ENCODE results near the gene PSMA4.
"Not testable (repeated sequence)": the region's sequence is repeated elsewhere in the genome, so short reads cannot be mapped to it uniquely, and the experiment has no call there.

Gene PSMA4

GRCh38 chr15:78552597-78552996 is 12.4 kb downstream of the PSMA4 start:
- DNase-seq: no peak

GRCh38 chr15:78560201-78560600 is 20.0 kb downstream of the PSMA4 start:
- not testable (repeated sequence) for DNase-seq

- no peak for DNase-seq
These were observed 21.2 kb downstream of the PSMA4 start for GRCh38 chr15:78561490-78561889.

DNA sequence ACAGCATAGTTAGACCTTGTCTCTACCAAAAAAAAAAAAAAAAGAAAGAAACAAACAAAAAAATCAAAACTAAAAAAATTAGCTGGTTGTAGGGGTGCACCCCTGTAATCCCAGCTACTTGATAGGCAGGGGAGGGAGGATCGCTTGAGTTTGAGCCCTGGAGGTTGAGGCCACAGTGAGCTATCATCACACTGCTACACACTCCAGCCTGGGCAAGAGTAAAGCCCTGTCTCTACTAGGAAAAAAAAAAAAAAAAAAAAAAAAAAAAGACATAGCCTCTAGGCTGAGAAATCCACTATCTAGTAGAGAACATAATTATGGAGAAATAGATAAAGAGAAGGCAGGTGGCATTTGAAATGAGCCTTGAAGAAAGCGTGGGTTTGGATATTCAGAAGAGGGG is 22.8 kb downstream of the PSMA4 start:
- no peak for DNase-seq

GRCh38 chr15:78564743-78565096 is 24.5 kb downstream of the PSMA4 start:
- no peak for DNase-seq

- DNase-seq: peak; percentile 48 to 61
These were observed 25.1 kb downstream of the PSMA4 start, which contains the start of gene CHRNA5 for GRCh38 chr15:78565097-78565950. Gene CHRNA5, plus strand, starts transcription at chr15:78565520. Its CDS starts 200 bp downstream, at chr15:78565720.

DNA sequence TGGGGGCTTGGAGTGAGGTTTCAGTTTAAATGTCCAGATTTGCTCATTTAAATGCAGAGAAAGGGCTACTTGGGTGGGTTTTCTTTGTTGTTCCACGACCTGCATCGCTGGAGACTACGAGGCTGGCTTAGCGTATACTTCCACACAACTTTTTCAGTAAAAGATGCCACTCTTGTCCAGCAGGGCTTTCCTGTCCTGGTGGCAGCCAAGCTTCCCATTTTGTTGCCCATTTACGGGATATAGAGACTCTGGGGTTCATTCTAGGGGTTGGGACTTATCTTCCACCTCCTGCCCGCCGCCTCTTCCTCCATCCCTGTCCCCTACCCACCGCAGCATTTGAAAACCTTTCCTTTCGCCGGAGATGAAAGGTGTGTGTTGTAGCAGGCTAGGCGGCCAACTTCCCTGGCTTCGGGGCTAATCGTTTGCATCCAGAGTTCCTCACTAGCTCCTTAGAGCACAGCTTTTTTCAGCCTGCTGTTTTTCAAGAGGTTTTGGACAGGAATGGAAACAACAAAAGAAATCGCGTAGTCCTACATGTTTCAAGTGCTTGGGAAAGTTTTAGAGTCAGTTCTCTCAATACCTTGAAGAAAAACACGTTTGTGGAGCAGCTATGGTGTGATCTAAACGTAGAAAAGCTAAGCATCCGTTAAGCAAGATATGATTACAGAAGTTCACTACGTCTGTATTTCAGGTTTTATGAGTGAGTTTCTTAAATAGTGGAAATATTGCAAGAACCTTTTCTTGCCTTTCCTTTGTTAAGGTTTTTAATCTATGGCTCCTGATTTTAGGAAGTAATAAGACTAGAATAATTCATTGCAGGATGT is 25.9 kb downstream of the PSMA4 start:
- DNase-seq: peak in 1 of 2 experiments; percentile 18

- no peak for DNase-seq
These were observed 27.3 kb downstream of the PSMA4 start for GRCh38 chr15:78567531-78567930.

GRCh38 chr15:78570710-78571109 is 30.5 kb downstream of the PSMA4 start:
- no peak for DNase-seq

DNA sequence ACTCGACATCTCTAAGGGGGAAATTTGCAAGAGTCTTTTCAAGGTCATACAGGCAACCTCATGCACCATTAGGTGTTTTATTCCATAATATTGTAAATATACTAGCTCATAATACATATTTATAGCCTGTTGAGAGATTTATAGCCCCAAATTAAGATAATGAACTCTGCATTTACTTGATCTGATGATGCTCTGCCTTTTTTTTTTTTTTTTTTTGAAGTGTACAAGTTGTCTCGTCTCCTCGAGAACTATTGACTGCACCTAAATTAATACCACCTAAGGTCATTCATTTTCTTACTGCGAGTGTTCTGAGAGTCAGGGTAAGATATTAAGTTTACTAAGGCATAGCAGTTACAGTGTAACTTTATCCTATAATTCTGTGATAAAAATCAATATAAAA is 31.1 kb downstream of the PSMA4 start:
- no peak for DNase-seq

DNA sequence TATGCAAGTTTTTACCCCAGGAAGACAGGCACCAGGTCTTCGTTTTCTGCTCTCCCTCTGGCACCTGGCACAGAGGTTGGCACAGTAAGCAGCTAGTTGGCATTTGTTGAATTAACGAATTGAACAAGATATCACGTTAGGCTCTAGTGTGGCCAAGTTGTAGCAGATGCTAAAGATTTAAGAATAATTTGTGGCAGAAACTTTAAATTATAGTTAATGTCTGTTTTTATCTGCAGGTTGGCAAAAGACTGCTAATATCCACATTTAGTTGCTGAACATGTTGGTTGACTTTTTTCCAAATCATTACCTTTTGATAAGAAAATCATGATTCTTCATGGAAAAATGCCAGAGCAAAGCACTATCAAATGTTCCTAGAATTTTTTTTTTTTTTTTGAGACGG is 33.2 kb downstream of the PSMA4 start:
- no peak for DNase-seq

DNA sequence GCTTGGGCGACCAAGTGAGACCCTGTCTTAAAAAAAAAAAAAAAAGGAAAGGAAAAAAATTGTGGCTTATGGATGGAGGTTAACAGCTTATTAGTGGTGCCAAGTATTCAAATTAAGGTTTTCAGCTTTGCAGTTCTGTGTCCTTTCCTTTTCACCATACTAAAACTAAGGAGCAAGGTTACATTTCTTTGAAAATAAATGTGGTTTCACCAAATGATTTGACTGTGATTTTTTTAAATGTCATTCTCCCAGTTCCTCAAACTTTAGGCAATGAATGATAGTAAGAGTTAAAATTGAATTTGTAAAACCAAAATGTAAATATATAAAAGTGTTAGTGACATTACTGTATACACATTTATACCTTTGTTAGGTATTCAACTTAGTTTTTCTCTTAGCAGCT is 34.7 kb downstream of the PSMA4 start:
- DNase-seq: no peak

DNA sequence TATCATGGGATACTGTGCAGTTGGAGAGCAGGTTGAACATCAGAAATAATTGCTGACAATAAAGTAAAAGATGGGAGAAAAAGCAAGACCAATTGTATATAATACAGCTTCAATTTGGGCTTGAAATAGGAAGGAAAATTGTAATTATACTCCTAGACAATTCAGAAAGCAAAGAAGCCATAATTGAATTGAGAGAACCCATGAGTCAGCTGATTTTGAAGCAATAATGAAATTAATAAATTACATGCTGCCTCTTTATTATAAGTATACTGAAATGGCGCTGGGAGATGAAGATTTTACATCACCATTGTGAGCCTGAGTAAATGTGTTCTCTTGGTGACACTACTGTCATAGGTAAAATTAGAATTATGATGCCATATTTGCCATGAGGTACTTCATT is 57.3 kb downstream of the PSMA4 start:
- no peak for DNase-seq

DNA sequence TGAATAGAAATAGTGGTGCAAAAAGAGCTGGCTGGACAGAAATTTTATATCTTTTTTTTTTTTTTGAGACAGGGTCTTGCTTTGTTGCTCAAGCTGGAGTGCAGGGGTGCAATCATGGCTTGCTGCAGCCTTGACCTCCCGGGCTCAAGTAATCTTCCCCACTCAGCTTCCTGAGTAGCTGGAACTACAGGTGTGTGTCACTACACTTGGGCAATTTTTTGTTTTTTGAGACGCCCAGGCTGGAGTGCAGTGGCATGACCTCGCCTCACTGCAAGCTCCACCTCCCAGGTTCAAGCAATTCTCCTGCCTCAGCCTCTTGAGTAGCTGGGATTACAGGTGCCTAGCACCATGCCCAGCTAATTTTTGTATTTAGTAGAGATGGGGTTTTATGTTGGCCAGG is 58.1 kb downstream of the PSMA4 start:
- no peak for DNase-seq

DNA sequence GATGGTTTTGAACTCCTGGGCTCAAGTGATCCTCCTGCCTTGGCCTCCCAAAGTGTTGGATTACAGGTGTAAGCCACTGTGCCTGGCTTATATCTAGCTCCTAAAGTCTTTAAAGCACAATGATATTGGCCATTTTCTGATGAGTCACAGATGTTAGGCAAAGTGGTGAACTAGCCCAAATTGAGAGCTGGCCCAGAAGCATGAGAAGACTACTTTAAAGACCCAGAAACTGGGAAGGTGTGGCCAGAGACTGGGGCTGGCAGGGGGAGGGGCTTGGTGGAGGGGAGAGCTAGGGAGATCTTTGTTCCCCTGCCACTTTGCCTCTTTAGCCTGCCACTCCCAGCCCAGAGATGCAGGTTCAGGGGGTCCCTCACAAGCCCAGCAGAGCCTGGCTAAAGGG is 58.9 kb downstream of the PSMA4 start:
- DNase-seq: no peak

All from Kasumi-1 (cell line).